ENCODE data around the gene ECHDC3. TPM values are rescaled to one million over a fixed set of nuclear protein-coding genes. Genes with fewer than 3 reads are reported as not detected.
A peak's percentile ranks its signal among the peaks of the same experiment; 100 is the strongest.

Gene ECHDC3
- total and polyA plus RNA-seq, 2 of the 13 experiments (the other 11 are each of a cell fraction or from before 2014, with no cell fraction given), result not detected

DNA sequence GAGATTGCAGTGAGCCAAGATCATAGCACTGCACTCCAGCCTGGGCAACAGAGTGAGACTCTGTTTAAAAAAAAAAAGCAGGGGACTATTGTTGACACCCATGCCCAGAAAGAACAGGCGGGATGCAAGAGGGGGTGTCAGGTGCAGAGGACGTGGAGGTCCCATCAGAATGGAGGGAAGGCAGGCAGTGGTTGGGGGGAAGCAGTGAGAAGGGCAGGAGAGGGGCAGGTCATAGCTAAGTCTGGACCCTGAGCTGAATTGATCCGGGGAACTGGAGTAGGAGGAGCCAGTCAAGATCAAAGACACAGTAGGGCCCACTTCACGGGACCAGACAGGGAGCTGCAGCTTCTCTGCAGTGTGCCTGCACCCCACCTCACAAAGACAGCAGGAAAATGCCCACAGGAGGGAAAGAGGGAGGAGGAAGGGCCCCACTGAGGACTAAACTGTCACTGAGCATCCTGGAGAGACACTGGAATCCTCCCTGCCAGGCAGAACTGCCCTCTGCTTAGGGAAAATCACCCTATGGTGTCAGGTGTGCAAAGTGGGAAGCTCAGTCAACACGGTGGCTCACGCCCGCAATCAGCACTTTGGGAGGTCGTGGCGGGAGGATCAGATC lies 27.3 kb upstream of the ECHDC3 start (continued):
- TF ChIP-seq, protein P1, sequence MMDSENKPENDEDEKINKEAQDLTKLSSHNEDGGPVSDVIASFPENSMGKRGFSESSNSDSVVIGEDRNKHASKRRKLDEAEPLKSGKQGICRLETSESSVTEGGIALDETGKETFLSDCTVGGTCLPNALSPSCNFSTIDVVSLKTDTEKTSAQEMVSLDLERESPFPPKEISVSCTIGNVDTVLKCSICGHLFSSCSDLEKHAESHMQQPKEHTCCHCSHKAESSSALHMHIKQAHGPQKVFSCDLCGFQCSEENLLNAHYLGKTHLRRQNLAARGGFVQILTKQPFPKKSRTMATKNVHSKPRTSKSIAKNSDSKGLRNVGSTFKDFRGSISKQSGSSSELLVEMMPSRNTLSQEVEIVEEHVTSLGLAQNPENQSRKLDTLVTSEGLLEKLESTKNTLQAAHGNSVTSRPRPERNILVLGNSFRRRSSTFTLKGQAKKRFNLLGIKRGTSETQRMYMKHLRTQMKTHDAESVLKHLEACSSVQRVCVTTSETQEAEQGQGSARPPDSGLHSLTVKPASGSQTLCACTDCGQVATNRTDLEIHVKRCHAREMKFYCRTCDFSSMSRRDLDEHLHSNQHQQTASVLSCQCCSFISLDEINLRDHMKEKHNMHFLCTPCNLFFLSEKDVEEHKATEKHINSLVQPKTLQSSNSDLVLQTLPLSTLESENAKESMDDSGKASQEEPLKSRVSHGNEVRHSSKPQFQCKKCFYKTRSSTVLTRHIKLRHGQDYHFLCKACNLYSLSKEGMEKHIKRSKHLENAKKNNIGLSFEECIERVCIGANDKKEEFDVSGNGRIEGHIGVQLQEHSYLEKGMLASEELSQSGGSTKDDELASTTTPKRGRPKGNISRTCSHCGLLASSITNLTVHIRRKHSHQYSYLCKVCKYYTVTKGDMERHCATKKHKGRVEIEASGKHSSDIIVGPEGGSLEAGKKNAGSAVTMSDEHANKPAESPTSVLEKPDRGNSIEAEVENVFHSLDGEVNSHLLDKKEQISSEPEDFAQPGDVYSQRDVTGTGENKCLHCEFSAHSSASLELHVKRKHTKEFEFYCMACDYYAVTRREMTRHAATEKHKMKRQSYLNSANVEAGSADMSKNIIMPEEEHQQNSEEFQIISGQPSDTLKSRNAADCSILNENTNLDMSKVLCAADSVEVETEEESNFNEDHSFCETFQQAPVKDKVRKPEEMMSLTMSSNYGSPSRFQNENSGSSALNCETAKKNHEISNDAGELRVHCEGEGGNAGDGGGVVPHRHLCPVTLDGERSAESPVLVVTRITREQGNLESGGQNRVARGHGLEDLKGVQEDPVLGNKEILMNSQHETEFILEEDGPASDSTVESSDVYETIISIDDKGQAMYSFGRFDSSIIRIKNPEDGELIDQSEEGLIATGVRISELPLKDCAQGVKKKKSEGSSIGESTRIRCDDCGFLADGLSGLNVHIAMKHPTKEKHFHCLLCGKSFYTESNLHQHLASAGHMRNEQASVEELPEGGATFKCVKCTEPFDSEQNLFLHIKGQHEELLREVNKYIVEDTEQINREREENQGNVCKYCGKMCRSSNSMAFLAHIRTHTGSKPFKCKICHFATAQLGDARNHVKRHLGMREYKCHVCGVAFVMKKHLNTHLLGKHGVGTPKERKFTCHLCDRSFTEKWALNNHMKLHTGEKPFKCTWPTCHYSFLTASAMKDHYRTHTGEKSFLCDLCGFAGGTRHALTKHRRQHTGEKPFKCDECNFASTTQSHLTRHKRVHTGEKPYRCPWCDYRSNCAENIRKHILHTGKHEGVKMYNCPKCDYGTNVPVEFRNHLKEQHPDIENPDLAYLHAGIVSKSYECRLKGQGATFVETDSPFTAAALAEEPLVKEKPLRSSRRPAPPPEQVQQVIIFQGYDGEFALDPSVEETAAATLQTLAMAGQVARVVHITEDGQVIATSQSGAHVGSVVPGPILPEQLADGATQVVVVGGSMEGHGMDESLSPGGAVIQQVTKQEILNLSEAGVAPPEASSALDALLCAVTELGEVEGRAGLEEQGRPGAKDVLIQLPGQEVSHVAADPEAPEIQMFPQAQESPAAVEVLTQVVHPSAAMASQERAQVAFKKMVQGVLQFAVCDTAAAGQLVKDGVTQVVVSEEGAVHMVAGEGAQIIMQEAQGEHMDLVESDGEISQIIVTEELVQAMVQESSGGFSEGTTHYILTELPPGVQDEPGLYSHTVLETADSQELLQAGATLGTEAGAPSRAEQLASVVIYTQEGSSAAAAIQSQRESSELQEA (CRISPR knock-in tag; IDR thresholded peaks at IDR 0.05; ENCODE audit: not compliant biosample characterization), result no peak
- TF ChIP-seq PITX1 (CRISPR knock-in tag; IDR thresholded peaks at IDR 0.05) (peak; percentile 60; the same call in 1 of the 2 replicates), ZNF292 (CRISPR knock-in tag; IDR thresholded peaks at IDR 0.05; ENCODE audit: borderline replicate concordance, low read depth) (peak; percentile 82; the same call in 1 of the 2 replicates), ZNF543 (CRISPR knock-in tag; IDR thresholded peaks at IDR 0.05) (no peak), ZMAT3 (CRISPR knock-in tag; conservative IDR thresholded peaks at IDR 0.05) (no peak; the same call in 1 of the 2 replicates), ZFP37 (CRISPR knock-in tag; IDR thresholded peaks at IDR 0.05; ENCODE audit: borderline replicate concordance) (no peak), ZSCAN29 (CRISPR knock-in tag; conservative IDR thresholded peaks at IDR 0.05) (no peak), GFI1 (CRISPR knock-in tag; IDR thresholded peaks at IDR 0.05; ENCODE audit: borderline replicate concordance) (peak; percentile 67), PAF1 (CRISPR knock-in tag; IDR thresholded peaks at IDR 0.05) (no peak), MATR3 (CRISPR knock-in tag; IDR thresholded peaks at IDR 0.05) (no peak)
- TF ChIP-seq, protein P2, sequence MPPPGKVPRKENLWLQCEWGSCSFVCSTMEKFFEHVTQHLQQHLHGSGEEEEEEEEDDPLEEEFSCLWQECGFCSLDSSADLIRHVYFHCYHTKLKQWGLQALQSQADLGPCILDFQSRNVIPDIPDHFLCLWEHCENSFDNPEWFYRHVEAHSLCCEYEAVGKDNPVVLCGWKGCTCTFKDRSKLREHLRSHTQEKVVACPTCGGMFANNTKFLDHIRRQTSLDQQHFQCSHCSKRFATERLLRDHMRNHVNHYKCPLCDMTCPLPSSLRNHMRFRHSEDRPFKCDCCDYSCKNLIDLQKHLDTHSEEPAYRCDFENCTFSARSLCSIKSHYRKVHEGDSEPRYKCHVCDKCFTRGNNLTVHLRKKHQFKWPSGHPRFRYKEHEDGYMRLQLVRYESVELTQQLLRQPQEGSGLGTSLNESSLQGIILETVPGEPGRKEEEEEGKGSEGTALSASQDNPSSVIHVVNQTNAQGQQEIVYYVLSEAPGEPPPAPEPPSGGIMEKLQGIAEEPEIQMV (CRISPR knock-in tag; IDR thresholded peaks at IDR 0.05; ENCODE audit: low read depth), result no peak
- TF ChIP-seq, protein P3, sequence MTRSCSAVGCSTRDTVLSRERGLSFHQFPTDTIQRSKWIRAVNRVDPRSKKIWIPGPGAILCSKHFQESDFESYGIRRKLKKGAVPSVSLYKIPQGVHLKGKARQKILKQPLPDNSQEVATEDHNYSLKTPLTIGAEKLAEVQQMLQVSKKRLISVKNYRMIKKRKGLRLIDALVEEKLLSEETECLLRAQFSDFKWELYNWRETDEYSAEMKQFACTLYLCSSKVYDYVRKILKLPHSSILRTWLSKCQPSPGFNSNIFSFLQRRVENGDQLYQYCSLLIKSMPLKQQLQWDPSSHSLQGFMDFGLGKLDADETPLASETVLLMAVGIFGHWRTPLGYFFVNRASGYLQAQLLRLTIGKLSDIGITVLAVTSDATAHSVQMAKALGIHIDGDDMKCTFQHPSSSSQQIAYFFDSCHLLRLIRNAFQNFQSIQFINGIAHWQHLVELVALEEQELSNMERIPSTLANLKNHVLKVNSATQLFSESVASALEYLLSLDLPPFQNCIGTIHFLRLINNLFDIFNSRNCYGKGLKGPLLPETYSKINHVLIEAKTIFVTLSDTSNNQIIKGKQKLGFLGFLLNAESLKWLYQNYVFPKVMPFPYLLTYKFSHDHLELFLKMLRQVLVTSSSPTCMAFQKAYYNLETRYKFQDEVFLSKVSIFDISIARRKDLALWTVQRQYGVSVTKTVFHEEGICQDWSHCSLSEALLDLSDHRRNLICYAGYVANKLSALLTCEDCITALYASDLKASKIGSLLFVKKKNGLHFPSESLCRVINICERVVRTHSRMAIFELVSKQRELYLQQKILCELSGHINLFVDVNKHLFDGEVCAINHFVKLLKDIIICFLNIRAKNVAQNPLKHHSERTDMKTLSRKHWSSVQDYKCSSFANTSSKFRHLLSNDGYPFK (CRISPR knock-in tag; IDR thresholded peaks at IDR 0.05; ENCODE audit: borderline replicate concordance), result no peak
- TF ChIP-seq, protein P4, sequence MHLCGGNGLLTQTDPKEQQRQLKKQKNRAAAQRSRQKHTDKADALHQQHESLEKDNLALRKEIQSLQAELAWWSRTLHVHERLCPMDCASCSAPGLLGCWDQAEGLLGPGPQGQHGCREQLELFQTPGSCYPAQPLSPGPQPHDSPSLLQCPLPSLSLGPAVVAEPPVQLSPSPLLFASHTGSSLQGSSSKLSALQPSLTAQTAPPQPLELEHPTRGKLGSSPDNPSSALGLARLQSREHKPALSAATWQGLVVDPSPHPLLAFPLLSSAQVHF (CRISPR knock-in tag; IDR thresholded peaks at IDR 0.05), result no peak
- TF ChIP-seq, protein P5, sequence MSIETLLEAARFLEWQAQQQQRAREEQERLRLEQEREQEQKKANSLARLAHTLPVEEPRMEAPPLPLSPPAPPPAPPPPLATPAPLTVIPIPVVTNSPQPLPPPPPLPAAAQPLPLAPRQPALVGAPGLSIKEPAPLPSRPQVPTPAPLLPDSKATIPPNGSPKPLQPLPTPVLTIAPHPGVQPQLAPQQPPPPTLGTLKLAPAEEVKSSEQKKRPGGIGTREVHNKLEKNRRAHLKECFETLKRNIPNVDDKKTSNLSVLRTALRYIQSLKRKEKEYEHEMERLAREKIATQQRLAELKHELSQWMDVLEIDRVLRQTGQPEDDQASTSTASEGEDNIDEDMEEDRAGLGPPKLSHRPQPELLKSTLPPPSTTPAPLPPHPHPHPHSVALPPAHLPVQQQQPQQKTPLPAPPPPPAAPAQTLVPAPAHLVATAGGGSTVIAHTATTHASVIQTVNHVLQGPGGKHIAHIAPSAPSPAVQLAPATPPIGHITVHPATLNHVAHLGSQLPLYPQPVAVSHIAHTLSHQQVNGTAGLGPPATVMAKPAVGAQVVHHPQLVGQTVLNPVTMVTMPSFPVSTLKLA (IDR thresholded peaks at IDR 0.05), result no peak

Data from HepG2 (cell line).